Esophagus muscularis mucosa (tissue), 4 donors: ENCODE data around the gene MAGEA6.
"Not testable (repeated sequence)": the region's sequence is repeated elsewhere in the genome, so short reads cannot be mapped to it uniquely, and the experiment has no call there.

Experiments used
- CTCF ChIP-seq, 3 experiments: fragments of 200-600 bp in 2 of 3; fragments of 450-650 bp in 1 of 3; sonication (generic) in 2 of 3; IDR thresholded peaks; one replicate each; pipeline ENCODE4 v1.5.1; 2017 to 2019; ENCODE audit warnings: antibody characterized with exemption in 3 of 3, mild to moderate bottlenecking in 2 of 3, moderate library complexity in 1 of 3
- EP300 ChIP-seq: sonication (generic); formaldehyde crosslinking; IDR thresholded peaks from one replicate; pipeline ENCODE4 v1.6.1; 2017; ENCODE audit warnings: antibody characterized with exemption
- POLR2AphosphoS5 ChIP-seq, 2 donors: sonication (generic); formaldehyde crosslinking; IDR thresholded peaks; one replicate each; pipeline ENCODE4 v1.6.1; 2017; ENCODE audit warnings: antibody characterized with exemption in 2 of 2

- not testable (repeated sequence) for TF ChIP-seq CTCF (IDR thresholded peaks at IDR 0.05); POLR2AphosphoS5 (IDR thresholded peaks at IDR 0.05); EP300
These were observed 14.6 kb downstream of the MAGEA6 start for GRCh38 chrX:152754871-152755270.
